GM20431 (cell line): Measurements from ENCODE around the gene NR4A3.

Experiments
- in situ Hi-C: fragments of 300-500 bp; cut with MseI, MboI; formaldehyde crosslinking; loops from one replicate; pipeline ENCODE4 v1.15.0; 2020; ENCODE audit warnings: low sequenced_read_pairs; ENCODE audit not compliant: unreplicated experiment

NR4A3 gene

GRCh38 chr9:99866398-99866797, 44.7 kb downstream of the NR4A3 start:
- in situ Hi-C loops: no loop called here

GRCh38 chr9:99867536-99867935, 45.9 kb downstream of the NR4A3 start:
- in situ Hi-C loops: no loop called here

GRCh38 chr9:99867968-99868367, 46.3 kb downstream of the NR4A3 start:
- in situ Hi-C loops: no loop called here

GRCh38 chr9:99868845-99869244, 47.2 kb downstream of the NR4A3 start:
- in situ Hi-C loops: no loop called here

- in situ Hi-C loops: no loop called here
Observed at GRCh38 chr9:99870126-99870525, 48.4 kb downstream of the NR4A3 start.

GRCh38 chr9:99873531-99873930, 51.8 kb downstream of the NR4A3 start:
- in situ Hi-C loops: no loop called here

- in situ Hi-C loops: no loop called here
Observed at GRCh38 chr9:99873943-99874584, 52.4 kb downstream of the NR4A3 start.

- in situ Hi-C loops: no loop called here
Observed at GRCh38 chr9:99876190-99876589, 54.5 kb downstream of the NR4A3 start.

- in situ Hi-C loops: no loop called here
Observed at GRCh38 chr9:99878651-99879050, 57.0 kb downstream of the NR4A3 start.

- in situ Hi-C loops: no loop called here
Observed at GRCh38 chr9:99881769-99882168, 60.1 kb downstream of the NR4A3 start.

GRCh38 chr9:99885747-99886146, 64.1 kb downstream of the NR4A3 start:
- in situ Hi-C loops: no loop called here

GRCh38 chr9:99889120-99889519, 67.4 kb downstream of the NR4A3 start:
- in situ Hi-C loops: no loop called here

- in situ Hi-C loops: no loop called here
Observed at GRCh38 chr9:99894826-99895225, 73.1 kb downstream of the NR4A3 start.

- in situ Hi-C loops: no loop called here
Observed at GRCh38 chr9:99895510-99895909, 73.8 kb downstream of the NR4A3 start.

GRCh38 chr9:99896119-99896518, 74.4 kb downstream of the NR4A3 start:
- in situ Hi-C loops: no loop called here

GRCh38 chr9:99903393-99903792, 81.7 kb downstream of the NR4A3 start:
- in situ Hi-C loops: no loop called here

- in situ Hi-C loops: no loop called here
Observed at GRCh38 chr9:99905833-99906402, 84.2 kb downstream of the NR4A3 start.

GRCh38 chr9:99906403-99907207, 84.9 kb downstream of the NR4A3 start, which contains the start of gene STX17:
TSS of gene STX17 (plus strand) at chr9:99906654. CDS start at chr9:99915240, 8,586 bp downstream.
- in situ Hi-C loops: no loop called here

GRCh38 chr9:99907208-99907532, 85.5 kb downstream of the NR4A3 start:
- in situ Hi-C loops: no loop called here

GRCh38 chr9:99911600-99911999, 89.9 kb downstream of the NR4A3 start:
- in situ Hi-C loops: no loop called here
